Amniotic epithelial cell (primary cell): Measurements from ENCODE around the gene FLOT1.

ENCODE experiments used
- DNase-seq: peaks from one replicate; pipeline ENCODE4 v3.0.0-alpha.2; 2010; ENCODE audit warnings: low read depth

FLOT1 gene

DNA sequence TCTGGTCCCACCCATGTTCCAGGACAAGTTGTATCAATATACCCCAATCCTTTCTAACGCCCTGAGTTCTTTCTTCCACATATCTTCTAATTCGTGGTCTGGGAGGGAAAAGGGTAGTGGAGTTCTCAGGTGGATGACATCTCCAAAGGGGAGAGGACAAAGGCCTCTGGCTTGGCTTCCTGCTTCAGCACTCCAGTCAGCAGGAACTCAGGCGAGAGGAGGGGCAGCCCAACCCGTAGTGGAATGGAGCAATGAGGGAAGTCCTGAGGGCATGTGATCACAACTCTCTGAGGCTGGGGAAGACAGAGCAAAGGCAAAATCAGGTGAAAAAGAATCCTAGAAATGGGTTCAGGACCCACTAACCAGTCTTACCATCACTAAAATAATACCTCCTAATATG, 42.1 kb downstream of the FLOT1 start:
- no peak for DNase-seq

DNA sequence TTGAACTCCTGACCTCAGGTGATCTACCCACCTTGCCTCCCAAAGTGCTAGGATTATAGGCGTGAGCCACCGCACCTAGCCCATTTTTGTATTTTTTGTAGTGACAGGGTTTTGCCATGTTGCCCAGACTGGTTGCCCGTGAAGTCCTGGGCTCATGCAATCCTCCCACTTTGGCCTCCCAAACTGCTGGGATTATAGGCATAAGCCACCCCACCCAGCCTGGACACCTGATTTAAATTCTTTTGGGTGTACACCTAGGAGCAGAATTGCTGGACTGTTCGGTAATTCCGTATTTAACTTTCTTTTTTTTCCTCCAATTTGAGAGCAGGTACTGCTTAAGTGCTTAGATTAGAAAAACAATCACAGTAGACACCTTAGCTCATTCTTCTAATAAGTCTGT, 46.1 kb downstream of the FLOT1 start:
- DNase-seq: no peak

DNA sequence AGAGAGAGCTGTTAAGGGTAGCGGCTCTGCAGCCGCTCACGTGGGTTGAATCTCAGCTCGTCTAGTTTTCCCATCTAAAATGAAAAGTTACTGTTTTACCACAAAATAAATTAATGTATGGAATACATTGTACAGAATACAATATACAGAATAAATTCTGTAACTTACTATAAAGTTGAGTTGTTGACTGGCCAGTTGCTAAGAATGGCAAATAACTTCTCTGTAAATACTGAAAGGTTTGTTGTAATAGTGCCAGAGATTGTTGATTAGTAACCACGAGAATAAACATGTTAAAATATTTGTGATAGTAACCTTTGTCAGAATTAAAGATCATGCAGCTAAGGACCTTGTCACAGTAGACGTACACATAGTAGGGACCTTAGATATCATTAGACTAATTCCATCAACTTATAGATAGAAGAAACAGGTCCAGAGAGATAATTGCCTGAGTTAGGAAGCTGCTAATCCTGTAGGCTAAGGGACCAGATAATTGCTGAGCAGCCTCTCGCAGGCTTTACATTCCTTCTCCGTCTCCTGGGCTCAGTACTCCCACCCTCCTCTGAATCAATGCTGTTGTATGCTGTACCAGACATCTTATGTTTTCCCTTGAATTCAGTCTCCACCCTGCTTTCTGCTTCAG, 51.2 kb downstream of the FLOT1 start:
- DNase-seq: no peak

DNA sequence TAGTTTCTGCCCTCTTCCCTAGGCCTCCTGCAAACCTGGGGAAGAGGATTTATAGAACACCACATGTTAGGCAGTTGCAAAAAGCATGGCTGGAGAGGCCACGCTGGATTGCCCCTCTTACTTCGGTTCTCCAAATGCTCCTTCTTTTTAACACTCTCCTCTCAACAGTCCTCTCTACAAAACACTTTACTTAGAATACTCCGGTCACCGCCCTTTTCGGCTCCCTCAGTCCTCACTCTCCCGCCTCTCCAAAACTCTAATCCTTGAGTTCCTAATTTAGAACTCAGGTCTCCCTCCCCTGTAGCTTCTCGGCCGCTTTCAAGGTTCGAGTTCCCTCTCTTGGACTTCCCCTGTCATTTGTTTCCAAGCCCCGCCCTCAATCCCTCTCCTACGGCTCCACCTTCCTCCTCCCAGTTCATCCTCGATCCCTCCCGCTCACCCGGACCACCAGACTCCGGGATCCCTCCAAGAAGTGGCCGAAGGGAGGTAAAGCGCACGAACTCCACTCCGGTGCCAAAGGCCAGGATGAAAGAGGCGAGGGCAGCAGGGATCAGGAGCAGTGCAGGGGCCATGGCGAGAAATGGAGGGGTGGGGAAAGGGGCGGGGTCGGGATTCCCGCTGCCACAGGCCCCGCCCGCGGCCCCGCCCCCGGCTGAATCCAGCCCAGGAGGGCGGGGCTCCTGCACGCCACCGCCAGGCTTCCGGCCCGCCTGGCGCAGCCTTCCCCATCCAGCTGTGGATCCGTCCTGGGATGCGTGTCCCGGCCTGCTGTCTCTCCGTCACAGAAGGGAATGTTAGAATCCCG, 51.9 kb downstream of the FLOT1 start, which contains the start of gene NRM:
Gene NRM, minus strand, starts transcription at position 582 of the 805 bp plus-strand sequence. Its CDS starts 10 bp downstream, at position 572.
- peak; percentile 66 for DNase-seq

DNA sequence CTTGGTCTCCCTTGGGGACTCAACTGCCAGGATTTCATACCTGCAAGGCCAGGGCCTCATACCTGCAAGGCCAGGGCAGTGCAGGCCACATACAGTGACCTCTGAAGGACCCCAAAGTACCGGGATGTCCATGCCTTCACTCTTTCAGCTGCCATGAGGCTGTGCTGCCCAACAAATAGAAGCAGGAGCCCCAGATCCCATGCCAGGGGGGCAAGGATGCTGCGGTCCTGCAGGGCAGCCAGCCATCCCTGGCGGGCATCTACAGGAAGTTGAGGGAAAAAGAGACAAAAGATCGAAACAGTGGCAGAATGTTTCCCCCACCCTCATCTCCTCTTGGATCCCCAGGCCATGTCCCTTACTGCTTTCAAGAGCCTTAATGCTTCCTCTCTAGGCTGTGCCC, 52.5 kb downstream of the FLOT1 start:
- no peak for DNase-seq

DNA sequence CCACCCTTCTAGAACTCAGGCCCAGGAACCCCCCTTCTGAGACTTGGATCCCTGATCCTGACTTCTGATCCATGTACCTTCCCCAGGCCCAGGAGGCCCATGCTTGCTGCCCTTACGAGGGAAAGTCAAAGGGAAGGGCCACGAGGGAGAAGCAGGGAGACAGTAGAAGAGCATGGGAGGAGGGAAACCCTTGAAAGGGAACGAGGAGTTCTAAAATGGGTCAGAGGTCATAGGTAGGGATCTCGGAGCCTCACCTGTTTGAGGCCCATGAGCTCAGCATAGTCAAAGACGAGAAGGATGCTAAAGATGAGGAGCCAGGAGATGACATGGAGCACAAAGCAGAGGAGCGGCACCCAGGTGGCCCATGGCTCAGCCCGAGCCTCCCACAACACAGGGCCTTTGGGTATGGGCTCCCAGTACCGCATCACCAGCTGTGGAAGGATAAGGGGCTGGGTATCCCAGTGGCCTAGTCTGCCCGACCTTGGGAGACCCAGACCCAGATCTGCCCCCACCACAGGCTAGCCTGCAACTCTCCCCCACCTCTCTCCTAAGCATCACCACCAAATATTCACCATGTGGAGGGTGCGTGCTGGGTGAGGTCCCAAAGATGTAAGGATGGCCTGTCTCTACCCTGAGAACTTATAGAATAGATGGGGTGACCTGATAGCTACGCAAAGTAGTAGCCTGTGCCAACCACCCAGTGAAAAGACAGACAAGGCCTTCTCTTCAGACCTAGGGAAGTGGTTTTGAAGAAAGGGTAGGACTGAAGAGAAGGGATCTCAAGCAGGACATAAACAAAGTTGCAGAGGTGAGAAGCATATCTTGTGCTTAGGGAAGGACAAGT, 53.2 kb downstream of the FLOT1 start:
- no peak for DNase-seq

DNA sequence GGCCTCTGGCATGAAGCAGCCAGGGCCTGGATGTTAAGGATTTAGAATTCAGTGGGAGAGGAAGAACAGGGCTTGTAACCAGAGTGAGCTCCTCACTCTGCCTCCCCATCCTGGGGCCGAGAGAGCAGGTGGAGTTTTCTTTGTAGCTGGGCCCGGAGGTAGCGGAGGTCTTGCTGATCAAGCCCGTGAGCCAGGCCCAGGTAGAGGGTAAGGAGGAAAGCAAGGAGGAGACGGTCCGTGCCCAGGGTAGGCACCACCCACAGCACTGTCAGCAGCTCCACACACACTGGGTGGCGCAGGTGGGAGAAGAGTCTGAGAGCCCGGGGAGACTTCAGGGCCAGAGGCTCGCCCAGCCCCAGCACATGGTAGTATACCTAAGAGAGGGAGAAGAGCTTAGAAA, 53.9 kb downstream of the FLOT1 start:
- DNase-seq: no peak

DNA sequence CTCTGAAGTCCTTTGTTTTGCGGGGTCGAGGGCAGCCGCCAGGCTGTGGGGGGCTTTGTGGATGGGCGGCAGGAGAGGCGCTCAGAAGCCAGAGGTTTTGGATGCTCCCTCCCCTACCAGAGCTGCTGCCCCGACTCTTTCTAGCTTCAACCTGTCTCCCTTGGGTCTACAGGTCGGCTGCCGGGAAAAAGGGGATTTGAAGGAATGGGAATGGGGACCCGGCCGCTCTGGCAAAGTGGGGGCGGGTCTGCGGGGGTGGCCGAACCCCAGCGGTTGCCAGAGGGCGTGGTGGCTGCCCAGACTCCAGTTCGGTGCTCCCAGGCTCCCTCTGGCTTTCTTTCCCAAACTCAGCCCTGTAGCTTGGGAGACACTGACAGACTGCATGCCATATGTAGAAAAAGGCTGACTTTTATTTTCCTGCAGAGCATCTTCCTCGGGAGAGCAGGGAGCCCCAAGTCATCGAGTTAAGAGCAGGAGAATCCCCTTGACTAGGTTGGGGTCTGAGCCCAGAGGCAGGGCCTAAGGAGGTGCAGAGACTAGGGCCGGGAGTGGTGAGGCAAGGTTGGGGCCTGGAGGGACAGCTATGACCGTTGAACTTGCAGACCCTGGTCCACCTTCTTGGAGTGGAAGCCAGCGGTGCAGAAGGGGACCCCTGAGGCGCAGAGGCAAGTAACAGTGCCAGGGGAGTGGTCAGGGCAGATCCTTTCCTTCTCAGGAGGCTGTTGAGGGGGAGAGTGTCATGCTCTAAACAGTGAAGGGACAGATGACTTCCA, 54.6 kb downstream of the FLOT1 start:
- DNase-seq: no peak

DNA sequence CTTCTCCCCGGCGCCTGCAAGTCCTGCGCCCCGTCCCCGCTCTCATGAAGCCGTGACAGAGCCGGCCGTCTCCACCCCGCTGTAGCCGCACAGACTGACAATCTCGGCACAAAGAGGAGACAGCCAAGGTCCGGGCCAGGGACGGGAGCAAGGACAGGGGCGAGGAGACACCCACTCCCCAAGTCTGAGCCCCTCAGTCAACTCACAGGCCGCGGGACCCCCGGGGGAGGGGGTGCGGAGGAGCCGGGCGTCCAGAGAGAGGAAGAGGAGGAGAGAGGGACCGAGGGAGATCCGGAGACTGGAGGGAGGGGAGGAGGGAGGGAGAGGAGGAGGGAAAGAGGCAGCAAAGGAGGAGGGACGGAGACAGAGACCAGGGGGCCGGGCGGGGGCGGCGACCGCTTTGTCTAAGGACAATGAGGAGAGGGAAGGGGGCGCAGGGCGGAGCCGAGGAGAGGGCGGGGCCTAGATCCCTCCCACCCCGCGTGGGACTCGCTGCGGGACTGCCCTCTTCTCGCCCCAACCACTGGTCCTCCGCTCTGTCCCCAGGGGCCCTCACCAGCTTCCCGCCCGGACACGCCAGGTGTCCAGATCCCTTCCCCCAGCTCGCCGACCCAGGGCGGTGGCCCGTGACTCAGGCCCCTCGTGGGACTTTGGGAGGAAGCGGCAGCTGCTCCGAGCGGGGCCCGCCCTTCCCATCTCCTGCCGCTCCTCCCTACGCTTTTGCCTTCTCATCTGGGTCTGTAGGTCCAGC, 55.4 kb downstream of the FLOT1 start:
- peak; percentile 85 for DNase-seq

DNA sequence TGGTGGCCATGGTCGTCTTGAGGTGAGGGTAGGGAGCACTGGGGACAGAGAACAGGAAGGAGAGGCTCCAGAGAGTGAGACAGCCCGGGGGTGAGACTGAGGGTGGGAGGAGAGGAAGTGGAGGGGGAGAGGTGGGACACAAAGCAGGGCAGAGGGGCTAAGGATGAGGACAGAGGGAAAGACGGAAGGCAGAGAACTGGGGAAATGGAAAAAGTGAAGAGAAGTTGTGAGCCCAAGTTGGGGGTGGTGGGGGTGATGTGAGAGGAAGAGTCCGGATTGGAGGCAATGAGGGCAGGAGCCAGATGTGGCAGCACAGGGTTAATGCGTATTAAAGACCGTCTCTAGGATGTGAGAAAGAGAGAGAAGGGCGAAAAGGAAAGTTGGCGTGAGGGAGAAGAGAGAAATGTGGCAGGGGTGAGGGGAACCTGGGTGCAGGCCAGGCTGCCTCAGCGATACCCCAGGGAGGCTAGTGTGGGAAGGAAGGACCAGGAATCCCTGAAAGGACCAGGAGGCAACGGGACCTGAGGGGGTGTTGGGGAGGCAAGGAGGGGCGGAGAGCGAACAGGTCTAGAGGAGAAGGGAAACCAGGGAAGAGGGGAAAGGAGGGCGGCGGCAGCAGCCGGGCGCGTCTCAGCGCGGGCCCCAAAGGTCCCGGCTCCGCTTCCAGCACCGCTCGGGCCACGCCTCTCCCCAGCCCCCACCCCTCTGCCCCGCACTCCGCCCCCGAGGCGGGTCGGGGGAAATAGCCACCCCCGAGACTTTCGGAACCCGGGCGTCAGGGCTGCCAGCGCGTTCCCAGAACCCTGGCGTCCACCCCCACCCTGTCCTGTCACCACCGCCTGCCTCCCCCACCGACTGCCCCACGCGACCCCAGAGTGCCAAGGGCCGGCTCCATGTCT, 56.2 kb downstream of the FLOT1 start, which contains the start of gene PPP1R18:
Gene PPP1R18, minus strand, starts transcription at position 637 of the 899 bp plus-strand sequence. Its CDS starts 627 bp downstream, at position 10.
- peak; percentile 31 for DNase-seq

DNA sequence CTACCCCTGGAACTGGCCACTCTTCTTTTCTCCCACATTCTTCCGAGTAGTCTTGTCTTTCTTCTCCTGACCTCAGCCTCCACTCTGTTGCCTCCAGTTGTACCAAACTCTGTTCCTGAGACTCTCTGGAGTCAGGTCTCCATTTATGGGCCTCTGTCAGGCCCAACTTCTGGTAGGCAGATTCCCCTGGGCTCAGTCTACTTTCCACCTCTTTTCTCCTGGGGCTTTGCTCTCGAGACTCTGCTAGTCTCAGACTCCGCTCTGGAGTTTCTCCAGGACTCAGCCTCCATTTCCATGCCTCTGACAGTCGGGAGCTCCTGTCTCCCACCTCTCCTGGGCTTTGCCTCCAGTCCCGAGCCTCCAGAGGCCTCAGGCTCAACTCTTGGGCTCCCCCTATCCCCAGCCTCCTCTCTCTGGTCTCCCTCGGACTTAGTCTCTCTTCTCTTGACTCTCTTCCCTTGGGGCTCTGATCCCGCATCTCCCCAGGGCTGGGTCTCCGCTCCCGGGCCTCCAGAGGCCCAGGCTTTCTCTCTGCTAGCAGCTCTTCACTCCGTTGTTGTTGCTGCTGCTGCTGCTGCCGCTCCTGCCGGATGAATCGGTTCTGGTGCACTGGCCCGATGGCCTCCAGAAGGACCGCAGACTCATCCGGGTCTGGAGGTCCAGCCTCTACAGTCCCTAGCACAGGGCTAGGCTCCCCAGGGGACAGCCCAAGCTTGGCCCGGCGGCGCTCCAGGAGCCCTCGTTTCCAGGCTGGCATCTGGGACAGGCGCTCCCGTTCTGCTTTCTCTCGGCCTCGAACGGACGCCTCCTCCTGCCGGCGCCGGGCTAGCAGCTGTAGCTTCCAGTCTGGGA, 57.1 kb downstream of the FLOT1 start:
- peak; percentile 35 for DNase-seq

DNA sequence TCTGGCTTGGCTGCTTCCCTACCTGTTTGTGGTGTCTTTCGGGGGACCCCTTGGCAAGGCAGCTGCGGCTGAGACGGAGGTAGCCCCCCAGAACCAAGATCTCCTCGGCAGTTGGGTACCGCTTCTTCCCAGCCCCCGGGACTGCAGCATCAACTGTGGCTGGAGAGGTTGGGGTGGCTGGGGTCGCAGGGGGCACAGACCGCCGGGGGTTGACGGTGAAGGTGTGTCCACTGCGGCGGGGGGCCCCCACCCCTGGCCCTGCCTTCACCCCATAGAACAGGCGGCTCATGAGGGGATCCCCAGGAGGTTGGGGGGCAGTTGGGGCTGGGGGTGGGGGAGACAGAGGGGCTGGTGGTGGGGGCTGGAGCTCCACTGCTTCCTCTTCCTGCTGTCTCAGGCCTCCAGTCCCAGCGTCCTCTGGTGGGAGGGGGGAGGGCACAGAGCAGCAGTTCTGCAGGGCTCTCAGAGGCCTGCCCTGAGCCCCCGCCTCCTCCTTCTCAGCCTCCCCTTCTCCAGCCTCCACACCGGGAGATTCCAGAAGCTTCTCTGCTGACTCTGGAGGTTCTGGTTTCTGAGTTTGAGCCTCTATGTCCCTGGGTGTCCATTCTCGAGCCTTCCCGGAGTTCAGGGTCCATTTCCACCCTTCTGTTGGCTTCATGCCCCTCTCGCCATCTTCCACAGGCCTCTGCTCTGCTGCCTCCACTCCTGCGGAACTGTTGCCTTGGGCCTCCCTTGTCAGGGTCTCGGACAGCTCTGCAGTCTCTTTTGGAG, 57.9 kb downstream of the FLOT1 start:
- peak; percentile 37 for DNase-seq

DNA sequence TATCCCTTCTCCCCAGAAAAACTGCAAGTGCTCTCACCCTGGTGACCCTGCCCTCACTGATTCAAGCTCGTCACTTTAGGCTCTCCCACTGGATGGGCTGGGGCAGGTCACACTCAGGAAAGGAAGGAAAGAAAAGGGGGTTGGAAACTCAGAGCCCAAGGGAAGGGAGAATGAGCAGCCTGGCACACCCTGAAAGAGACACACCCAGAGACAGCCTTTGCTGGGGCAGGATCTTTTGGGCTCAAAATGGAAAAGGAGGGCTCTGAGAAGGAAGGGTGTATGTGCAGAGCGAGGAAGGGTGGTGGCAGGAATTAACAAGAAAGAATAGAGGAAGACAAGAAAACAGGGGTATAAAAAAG, 58.5 kb downstream of the FLOT1 start:
- no peak for DNase-seq

DNA sequence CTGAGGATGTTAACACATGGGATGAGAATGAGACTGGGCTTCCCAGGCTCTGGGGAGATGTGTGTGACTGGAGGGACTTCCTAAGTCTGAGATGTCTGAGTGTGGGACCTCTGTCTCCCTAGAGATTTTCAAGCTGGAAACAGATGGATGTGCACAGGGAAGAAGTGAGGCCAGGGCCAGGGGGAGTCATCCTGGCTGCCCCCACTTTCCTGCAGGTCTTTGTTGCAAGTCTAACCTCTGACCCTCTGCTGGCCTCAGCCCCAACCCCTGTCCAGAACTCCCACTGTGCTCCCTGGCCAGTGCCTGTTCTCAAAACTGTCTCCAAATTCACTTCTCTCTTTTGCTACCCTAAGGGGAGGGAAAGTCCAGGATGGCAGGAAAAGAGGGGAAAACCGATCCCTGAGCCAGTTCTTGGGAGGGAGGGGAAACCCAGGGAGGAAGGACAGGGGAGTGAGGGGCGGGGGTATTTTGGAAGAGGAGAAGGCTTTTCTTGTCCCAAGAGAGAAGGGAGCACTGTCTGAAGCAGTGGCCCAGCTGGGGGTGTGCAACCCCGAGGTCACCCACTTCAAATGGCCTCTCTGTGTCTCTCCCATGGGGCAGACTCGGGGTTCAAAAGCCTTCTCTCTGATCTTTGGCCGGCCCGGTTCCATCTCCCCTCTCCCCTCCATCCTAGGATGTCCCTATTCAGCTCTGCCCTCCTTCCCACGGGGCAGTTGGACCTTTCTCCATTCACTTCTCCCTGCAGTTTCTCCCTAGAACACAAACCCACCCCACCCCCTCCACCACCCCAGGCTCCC, 59.1 kb downstream of the FLOT1 start:
- no peak for DNase-seq

DNA sequence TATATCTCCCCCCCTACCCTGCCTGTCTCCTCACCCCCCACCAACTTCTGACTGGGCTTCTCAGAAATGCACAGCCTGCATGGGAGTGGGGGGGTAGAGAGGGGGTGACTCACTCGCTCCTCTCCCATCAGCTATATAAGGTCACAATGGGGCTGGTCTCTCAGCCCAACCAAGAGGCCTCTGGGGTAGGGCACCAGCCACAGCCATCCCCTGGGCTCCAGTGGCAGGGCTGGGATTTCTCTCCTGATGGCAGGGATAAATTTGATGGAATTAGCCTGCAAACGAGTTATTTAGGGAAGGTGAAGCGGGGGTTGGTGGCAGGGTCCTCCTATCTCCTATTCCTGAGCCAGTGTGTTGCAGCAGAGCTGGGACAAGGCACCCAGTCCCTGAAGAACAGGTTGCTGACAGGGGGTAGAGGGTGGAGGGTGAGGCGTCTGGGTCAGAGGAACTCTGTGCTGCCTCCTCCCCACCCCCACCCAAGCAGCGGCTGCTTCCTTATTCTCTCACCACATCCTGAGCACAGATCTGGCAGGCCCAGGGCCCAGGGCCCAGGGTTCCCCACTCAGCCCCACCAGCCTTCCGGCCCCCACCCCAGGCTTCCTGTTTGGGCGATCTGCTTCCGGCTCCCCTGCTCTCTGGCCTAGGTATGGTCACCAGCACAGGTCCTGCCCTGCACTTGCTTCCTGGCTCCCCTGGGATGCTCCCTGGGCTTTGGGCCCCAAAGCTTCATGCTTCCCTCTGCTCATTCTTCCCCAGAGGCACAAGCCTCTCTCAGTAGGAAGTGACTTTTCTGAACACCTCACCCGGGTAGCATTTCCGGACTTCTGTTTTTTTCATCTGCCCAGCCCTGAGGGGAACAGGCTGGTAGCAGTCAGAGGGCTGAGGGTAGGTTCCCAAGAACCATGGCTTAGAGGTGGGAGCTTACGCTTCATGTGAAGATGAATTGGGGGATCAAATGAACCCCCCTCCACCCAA, 60.1 kb downstream of the FLOT1 start:
- DNase-seq: peak; percentile 92

DNA sequence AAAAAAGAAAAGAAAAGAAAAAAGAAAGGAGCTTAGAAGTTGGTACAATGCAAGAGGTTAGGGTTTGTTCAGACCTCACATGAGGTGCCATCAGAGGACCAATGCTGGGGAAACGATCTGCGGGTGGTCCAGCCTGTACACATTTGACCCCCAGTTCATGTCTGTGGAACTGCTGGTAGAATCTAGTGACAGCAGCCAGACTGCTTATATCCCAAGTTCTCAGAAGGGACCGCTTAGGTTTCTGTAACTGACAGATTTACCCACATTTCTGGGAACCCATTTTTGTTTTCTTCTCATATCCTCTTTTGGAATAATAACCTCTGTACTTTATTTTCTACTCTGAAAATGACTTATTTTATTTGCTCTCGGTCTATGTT, 60.7 kb downstream of the FLOT1 start:
- DNase-seq: no peak
